Type B pancreatic cell (in vitro differentiated cells): ENCODE data around the gene CD244. TPM values are rescaled to one million over a fixed set of nuclear protein-coding genes. Genes with fewer than 3 reads are reported as not detected.

Experiments used
- DNase-seq: peaks from one replicate; pipeline ENCODE4 v3.0.0; 2021; ENCODE audit warnings: mixed read lengths; ENCODE audit not compliant: unreplicated experiment; ENCODE audit errors: extremely low spot score
- H3K27ac Mint-ChIP-seq: 2 replicates; pipeline ENCODE4 v1.8.0; 2021; ENCODE audit warnings: mild to moderate bottlenecking, mixed read lengths
- H3K27me3 Mint-ChIP-seq: 2 replicates; pipeline ENCODE4 v1.8.0; 2021; ENCODE audit warnings: mixed read lengths
- H3K36me3 Mint-ChIP-seq: 2 replicates; pipeline ENCODE4 v1.8.0; 2021; ENCODE audit warnings: mixed read lengths
- H3K4me1 Mint-ChIP-seq: one replicate; pipeline ENCODE4 v1.8.0; 2021; ENCODE audit warnings: mixed read lengths; ENCODE audit not compliant: unreplicated experiment
- H3K4me3 Mint-ChIP-seq: 2 replicates; pipeline ENCODE4 v1.8.0; 2021; ENCODE audit warnings: mild to moderate bottlenecking, mixed read lengths
- H3K9me3 Mint-ChIP-seq: 2 replicates; pipeline ENCODE4 v1.8.0; 2021; ENCODE audit warnings: mixed read lengths
- total RNA-seq: library from RNA; stranded (reverse); gene quantifications from 2 replicates; pipeline ENCODE4 v1.2.1, GENCODE V29; 2021; ENCODE audit warnings: low replicate concordance
- TF ChIP-seq, protein P1 (sequence below): fragments of 200-600 bp; sonication (generic); conservative IDR thresholded peaks from 2 replicates; pipeline ENCODE4 v1.5.0; 2021; ENCODE audit warnings: antibody characterized with exemption, mild to moderate bottlenecking

CD244 gene
- total RNA-seq, 1 donor from 2014 or later, result 0.56 TPM

DNA sequence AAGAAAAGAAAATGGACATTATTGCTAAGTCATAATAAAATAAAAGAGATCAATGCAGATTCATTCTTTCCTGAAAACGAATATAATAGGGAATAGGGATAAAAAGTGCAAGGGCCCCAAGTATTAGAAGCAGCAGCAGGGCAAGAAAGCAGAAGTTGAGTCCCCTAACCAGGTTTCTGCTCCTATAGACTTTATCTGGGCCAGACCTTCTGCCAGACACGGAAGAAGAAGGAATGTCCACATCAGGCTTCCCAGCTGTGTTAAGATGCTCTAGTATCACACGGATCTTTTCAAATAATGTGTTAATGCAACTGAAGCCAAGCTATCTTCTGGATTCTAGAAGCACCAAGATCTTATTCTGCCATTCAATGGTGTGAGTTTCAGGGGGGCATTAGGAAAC is 26.9 kb downstream of the CD244 start:
- TF ChIP-seq, protein P1, sequence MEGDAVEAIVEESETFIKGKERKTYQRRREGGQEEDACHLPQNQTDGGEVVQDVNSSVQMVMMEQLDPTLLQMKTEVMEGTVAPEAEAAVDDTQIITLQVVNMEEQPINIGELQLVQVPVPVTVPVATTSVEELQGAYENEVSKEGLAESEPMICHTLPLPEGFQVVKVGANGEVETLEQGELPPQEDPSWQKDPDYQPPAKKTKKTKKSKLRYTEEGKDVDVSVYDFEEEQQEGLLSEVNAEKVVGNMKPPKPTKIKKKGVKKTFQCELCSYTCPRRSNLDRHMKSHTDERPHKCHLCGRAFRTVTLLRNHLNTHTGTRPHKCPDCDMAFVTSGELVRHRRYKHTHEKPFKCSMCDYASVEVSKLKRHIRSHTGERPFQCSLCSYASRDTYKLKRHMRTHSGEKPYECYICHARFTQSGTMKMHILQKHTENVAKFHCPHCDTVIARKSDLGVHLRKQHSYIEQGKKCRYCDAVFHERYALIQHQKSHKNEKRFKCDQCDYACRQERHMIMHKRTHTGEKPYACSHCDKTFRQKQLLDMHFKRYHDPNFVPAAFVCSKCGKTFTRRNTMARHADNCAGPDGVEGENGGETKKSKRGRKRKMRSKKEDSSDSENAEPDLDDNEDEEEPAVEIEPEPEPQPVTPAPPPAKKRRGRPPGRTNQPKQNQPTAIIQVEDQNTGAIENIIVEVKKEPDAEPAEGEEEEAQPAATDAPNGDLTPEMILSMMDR, result no peak
- H3K4me3 Mint-ChIP-seq, result no peak overlapping the region

GRCh38 chr1:160834945-160835565 is 27.6 kb downstream of the CD244 start:
- H3K9me3 Mint-ChIP-seq, result no peaks in the 10 kb centered on the region
- H3K27ac Mint-ChIP-seq, result no peak overlapping the region
- H3K4me1 Mint-ChIP-seq, result no peaks in the 10 kb centered on the region
- no peak for DNase-seq
- H3K36me3 Mint-ChIP-seq, result no peaks in the 10 kb centered on the region
- H3K27me3 Mint-ChIP-seq, result peaks cover 7% of the 10 kb centered on the region
- TF ChIP-seq, protein P1, result peak; percentile 80
- no peak overlapping the region for H3K4me3 Mint-ChIP-seq

More for the DNA sequence above, 26.9 kb downstream of the CD244 start:
- peaks cover 4% of the 10 kb centered on the region for H3K27me3 Mint-ChIP-seq
- no peaks in the 10 kb centered on the region for H3K4me1 Mint-ChIP-seq
- no peaks in the 10 kb centered on the region for H3K36me3 Mint-ChIP-seq
- no peak for DNase-seq
- H3K9me3 Mint-ChIP-seq, result no peaks in the 10 kb centered on the region
- no peak overlapping the region for H3K27ac Mint-ChIP-seq

DNA sequence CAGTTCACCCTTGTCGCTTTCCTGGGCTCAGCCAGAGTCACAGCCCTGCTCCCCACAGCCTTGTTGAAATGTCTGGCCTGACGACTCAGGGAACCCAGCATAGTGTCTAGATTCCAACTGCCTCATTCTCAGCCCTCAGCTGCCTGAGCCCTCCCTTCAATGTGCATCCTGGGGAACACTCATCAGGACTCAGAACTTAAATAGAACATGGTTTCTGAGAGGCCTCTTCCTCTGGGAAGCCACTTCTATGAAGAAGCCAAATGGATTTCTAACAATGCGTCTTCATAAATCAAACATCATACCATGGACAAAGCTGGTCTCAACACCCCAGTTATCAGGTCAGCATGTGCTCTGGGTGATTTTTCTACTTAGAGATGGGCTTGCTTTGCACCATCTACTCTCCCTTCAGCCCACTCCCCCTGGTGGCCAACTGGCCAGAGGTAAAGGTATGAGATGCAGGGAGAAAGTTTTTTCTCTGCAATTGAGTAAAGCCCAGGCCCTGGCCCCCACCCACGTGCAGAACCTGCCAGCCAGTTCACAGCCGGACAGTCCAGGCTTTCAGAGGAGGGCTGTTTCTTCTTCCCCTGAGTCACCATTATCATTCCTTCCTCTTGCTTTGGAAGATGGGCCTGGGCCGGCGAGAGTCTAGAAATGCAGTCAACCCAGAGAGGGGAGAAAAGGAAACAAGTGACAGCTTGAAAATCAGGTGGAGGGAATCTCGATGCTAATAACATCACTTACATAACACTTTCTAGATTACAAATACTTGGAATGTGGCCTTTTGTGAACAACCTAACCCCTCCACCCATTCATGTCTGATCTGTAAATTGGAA is 32.1 kb downstream of the CD244 start:
- DNase-seq, result peak; percentile 77
- H3K4me1 Mint-ChIP-seq, result peaks cover 6% of the 10 kb centered on the region
- H3K9me3 Mint-ChIP-seq, result peaks cover 5% of the 10 kb centered on the region
- H3K27ac Mint-ChIP-seq, result no peak overlapping the region
- H3K4me3 Mint-ChIP-seq, result no peak overlapping the region
- H3K36me3 Mint-ChIP-seq, result no peaks in the 10 kb centered on the region
- H3K27me3 Mint-ChIP-seq, result peaks cover 10% of the 10 kb centered on the region
- TF ChIP-seq, protein P1, result peak; percentile 79

GRCh38 chr1:160829766-160830165 is 32.9 kb downstream of the CD244 start:
- Mint-ChIP-seq H3K36me3 (no peaks in the 10 kb centered on the region), H3K4me3 (no peak overlapping the region), H3K4me1 (peaks cover 6% of the 10 kb centered on the region), H3K27ac (no peak overlapping the region), H3K9me3 (peaks cover 5% of the 10 kb centered on the region), H3K27me3 (peaks cover 7% of the 10 kb centered on the region)
- no peak for DNase-seq
- TF ChIP-seq, protein P1, result no peak

GRCh38 chr1:160827418-160827817 is 35.3 kb downstream of the CD244 start:
- peaks cover 6% of the 10 kb centered on the region for H3K27me3 Mint-ChIP-seq
- H3K9me3 Mint-ChIP-seq, result peaks cover 5% of the 10 kb centered on the region
- H3K4me3 Mint-ChIP-seq, result no peak overlapping the region
- H3K4me1 Mint-ChIP-seq, result peaks cover 6% of the 10 kb centered on the region
- DNase-seq, result no peak
- TF ChIP-seq, protein P1, result no peak
- peak overlapping the region; percentile 25 for H3K27ac Mint-ChIP-seq
- H3K36me3 Mint-ChIP-seq, result no peaks in the 10 kb centered on the region
